Measurements from ENCODE around the gene FCHO2.
"Not testable (repeated sequence)": the region's sequence is repeated elsewhere in the genome, so short reads cannot be mapped to it uniquely, and the experiment has no call there.

The FCHO2 gene

GRCh38 chr5:72957337-72957736 lies 1.5 kb downstream of the FCHO2 start:
- DNase-seq: no peak

- no peak for DNase-seq
Observed at GRCh38 chr5:72959257-72959656, 3.4 kb downstream of the FCHO2 start.

GRCh38 chr5:72974481-72974880 lies 18.6 kb downstream of the FCHO2 start:
- not testable (repeated sequence) for DNase-seq

- DNase-seq: not testable (repeated sequence)
Observed at GRCh38 chr5:72976810-72977209, 21.0 kb downstream of the FCHO2 start.

- DNase-seq: no peak
Observed at GRCh38 chr5:72985719-72986118, 29.9 kb downstream of the FCHO2 start.

- no peak for DNase-seq
Observed at GRCh38 chr5:72988769-72989168, 32.9 kb downstream of the FCHO2 start.

GRCh38 chr5:72991394-72991793 lies 35.6 kb downstream of the FCHO2 start:
- DNase-seq: no peak

- no peak for DNase-seq
Observed at GRCh38 chr5:72994578-72994977, 38.7 kb downstream of the FCHO2 start.

GRCh38 chr5:72996632-72997031 lies 40.8 kb downstream of the FCHO2 start:
- DNase-seq: no peak

- DNase-seq: no peak
Observed at GRCh38 chr5:72999916-73000315, 44.1 kb downstream of the FCHO2 start.

- no peak for DNase-seq
Observed at GRCh38 chr5:73005886-73006285, 50.0 kb downstream of the FCHO2 start.

GRCh38 chr5:73007051-73007450 lies 51.2 kb downstream of the FCHO2 start:
- no peak for DNase-seq

GRCh38 chr5:73008831-73009230 lies 53.0 kb downstream of the FCHO2 start:
- no peak for DNase-seq

- DNase-seq: not testable (repeated sequence)
Observed at GRCh38 chr5:73011612-73012011, 55.8 kb downstream of the FCHO2 start.

- no peak for DNase-seq
Observed at GRCh38 chr5:73018892-73019291, 63.1 kb downstream of the FCHO2 start.

- DNase-seq: no peak
Observed at GRCh38 chr5:73019766-73020165, 63.9 kb downstream of the FCHO2 start.

GRCh38 chr5:73022471-73023169 lies 66.8 kb downstream of the FCHO2 start:
- no peak for DNase-seq

GRCh38 chr5:73024946-73025544 lies 69.2 kb downstream of the FCHO2 start:
- DNase-seq: not testable (repeated sequence)

GRCh38 chr5:73027361-73027760 lies 71.5 kb downstream of the FCHO2 start:
- no peak for DNase-seq

- no peak for DNase-seq
Observed at GRCh38 chr5:73027816-73028215, 72.0 kb downstream of the FCHO2 start.

GRCh38 chr5:73028991-73029595 lies 73.3 kb downstream of the FCHO2 start:
- DNase-seq: no peak

GRCh38 chr5:73030531-73030930 lies 74.7 kb downstream of the FCHO2 start:
- no peak for DNase-seq

GRCh38 chr5:73030995-73031394 lies 75.2 kb downstream of the FCHO2 start:
- DNase-seq: no peak

- no peak for DNase-seq
Observed at GRCh38 chr5:73031839-73032238, 76.0 kb downstream of the FCHO2 start.

All from KG1 (cell line).